Colonic mucosa (tissue), 4 donors: Measurements from ENCODE around the gene FAM131A. TPM values are rescaled to one million over a fixed set of nuclear protein-coding genes. Genes with fewer than 3 reads are reported as not detected.

ENCODE experiments used
- DNase-seq: peaks from one replicate; pipeline ENCODE4 v3.0.0-alpha.2; 2020
- H3K27ac ChIP-seq: fragments of 200-600 bp; one replicate; pipeline ENCODE4 v1.8.0; 2021
- H3K27me3 ChIP-seq: fragments of 200-600 bp; one replicate; pipeline ENCODE4 v1.8.0; 2021
- H3K36me3 ChIP-seq: fragments of 200-600 bp; one replicate; pipeline ENCODE4 v1.8.0; 2021
- H3K4me1 ChIP-seq: fragments of 200-600 bp; one replicate; pipeline ENCODE4 v1.8.0; 2021; ENCODE audit warnings: mild to moderate bottlenecking
- H3K4me3 ChIP-seq: fragments of 200-600 bp; one replicate; pipeline ENCODE4 v1.8.0; 2021
- H3K9ac ChIP-seq, 2 donors: one replicate each; pipeline ENCODE4 v1.7.0; 2013; ENCODE audit warnings: control low read depth in 2 of 2, low read depth in 2 of 2, low read length in 2 of 2
- H3K9me3 ChIP-seq: fragments of 200-600 bp; one replicate; pipeline ENCODE4 v1.8.0; 2021
- intact Hi-C: fragments of 100-400 bp; cut with DNase I; formaldehyde crosslinking; loops from one replicate; pipeline ENCODE4 v1.14.1; 2022
- total RNA-seq, 2 donors: library from RNA; stranded (reverse); fragmentation: NEBNext Ultra II Directional in 1 of 2; extraction: Animal tissue kit (Norgen Biotek cat#: 25700) in 1 of 2; gene quantifications; one replicate each; pipeline ENCODE4 v1.2.1, GENCODE V29; 2021
- TF ChIP-seq, protein P1 (sequence below): fragments of 200-600 bp; IDR thresholded peaks from one replicate; pipeline ENCODE4 v1.8.0; 2022; ENCODE audit warnings: antibody characterized with exemption, mild to moderate bottlenecking
- donor health status: healthy.
- donor health status: DM: no; HTN: no; CAD: no.
- donor health status: DM: no; HTN: no; CAD: no.

The FAM131A gene
- total RNA-seq, 2 donors from 2014 or later = 15.0 to 22.0 TPM

DNA sequence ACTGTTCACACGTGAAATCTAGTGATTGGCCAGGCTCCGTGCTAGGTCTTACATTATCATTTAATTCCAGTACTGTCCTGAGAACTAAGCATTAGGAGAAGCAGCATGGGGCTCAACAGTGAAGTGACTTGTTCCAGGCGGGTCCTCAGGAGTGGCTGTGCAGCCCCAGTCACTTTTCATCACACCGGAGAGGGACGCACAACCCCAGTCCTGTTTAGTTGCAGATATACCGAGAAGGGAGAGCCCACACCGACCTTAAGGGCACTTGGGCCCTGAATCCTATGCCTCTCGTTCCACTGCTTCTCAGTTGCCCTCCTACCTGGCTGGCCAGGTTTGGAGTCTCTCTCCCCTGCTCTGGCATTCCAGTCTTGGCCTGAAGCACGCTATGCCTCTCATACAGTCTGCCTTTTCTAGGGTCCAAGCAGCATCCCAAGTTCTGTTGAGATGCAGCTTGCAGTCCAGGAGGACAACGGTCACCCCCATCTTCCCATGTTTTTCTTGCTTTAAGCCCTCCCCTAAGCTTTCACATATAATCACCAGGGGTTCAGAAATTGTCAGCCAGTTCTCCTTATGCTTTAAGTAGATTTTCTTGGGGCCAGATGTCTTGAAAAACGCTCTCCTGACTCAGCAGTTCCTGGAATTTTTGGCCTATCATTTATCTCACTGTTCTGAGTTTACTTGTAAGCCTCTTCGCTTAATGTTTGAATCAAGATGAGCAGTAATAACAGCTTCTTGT lies 10.1 kb downstream of the FAM131A start:
- Histone ChIP-seq H3K4me1 (peaks cover 5% of the 10 kb centered on the region), H3K9ac (no peak overlapping the region)
- intact Hi-C loops = no loop called here

DNA sequence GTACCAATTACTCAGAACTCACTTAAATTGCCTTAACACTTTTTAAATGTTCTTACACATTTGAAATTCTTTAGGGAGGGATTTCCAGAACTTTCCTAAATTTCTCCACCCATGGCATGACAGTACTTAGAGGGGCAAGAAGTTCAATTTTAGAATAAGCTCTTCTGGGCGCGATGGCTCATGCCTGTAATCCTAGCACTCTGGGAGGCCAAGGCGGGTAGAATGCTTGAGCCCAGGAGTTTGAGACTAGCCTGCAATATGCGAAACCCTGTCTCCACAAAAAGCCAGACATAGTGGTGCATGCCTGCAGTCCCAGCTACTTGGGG lies 10.6 kb downstream of the FAM131A start:
- no peaks in the 10 kb centered on the region for H3K36me3 ChIP-seq
- intact Hi-C loops = no loop called here
- H3K4me1 ChIP-seq = peaks cover 5% of the 10 kb centered on the region
- no peaks in the 10 kb centered on the region for H3K9me3 ChIP-seq
- no peak overlapping the region for H3K27ac ChIP-seq
- H3K27me3 ChIP-seq = no peaks in the 10 kb centered on the region
- H3K4me3 ChIP-seq = no peak overlapping the region
- no peak overlapping the region for H3K9ac ChIP-seq
- DNase-seq = no peak
- TF ChIP-seq, protein P1, sequence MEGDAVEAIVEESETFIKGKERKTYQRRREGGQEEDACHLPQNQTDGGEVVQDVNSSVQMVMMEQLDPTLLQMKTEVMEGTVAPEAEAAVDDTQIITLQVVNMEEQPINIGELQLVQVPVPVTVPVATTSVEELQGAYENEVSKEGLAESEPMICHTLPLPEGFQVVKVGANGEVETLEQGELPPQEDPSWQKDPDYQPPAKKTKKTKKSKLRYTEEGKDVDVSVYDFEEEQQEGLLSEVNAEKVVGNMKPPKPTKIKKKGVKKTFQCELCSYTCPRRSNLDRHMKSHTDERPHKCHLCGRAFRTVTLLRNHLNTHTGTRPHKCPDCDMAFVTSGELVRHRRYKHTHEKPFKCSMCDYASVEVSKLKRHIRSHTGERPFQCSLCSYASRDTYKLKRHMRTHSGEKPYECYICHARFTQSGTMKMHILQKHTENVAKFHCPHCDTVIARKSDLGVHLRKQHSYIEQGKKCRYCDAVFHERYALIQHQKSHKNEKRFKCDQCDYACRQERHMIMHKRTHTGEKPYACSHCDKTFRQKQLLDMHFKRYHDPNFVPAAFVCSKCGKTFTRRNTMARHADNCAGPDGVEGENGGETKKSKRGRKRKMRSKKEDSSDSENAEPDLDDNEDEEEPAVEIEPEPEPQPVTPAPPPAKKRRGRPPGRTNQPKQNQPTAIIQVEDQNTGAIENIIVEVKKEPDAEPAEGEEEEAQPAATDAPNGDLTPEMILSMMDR = no peak

More for the DNA sequence above, 10.1 kb downstream of the FAM131A start:
- Histone ChIP-seq H3K27me3 (no peaks in the 10 kb centered on the region), H3K27ac (no peak overlapping the region), H3K4me3 (no peak overlapping the region), H3K9me3 (no peaks in the 10 kb centered on the region), H3K36me3 (no peaks in the 10 kb centered on the region)
- TF ChIP-seq, protein P1 = no peak
- no peak for DNase-seq

DNA sequence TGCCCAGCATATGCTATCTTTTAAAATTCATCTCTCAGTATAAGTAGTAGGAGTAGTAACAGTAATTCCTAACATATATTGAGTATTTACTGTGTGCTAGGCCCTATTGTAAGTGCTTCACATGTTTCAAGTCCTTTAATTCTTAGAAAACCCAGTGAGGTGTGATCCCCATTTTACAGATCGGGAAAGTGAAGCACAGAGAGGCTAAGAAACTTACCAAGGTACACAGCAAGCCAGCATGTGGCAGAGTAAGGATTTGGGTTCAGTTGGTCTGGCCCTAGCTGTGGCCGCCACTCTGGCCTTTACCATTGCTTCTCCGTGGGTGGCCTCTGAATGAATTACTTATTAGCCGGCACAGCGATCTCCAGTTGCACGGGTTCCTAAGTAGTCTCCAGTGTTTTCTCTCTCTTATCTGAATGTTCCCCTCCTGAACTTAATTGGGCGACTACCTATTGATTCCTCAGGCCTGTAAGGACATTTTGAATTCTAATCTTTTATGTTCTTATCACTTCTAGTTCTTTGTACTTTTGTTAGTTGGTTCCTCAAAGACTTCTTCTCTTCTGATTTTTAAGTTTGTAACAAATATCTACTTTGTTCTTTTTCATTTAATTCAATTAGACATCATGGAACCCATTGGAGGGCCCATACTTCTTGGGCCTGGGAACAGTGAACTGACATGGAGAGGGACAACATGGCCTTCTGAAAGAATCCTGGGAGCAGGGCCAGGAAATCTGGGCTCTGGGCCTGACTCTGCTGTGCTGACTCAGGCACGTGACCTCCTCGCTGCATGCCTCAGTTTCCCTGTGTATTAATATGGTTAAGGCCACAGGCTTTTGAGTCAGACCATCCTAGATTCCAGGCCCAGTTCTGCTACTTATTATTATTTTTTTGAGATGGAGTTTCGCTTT lies 12.4 kb downstream of the FAM131A start:
- intact Hi-C loops = no loop called here
- H3K27ac ChIP-seq = no peak overlapping the region
- TF ChIP-seq, protein P1 = no peak
- H3K4me1 ChIP-seq = peaks cover 5% of the 10 kb centered on the region
- no peaks in the 10 kb centered on the region for H3K27me3 ChIP-seq
- no peak for DNase-seq
- H3K9me3 ChIP-seq = no peaks in the 10 kb centered on the region
- no peaks in the 10 kb centered on the region for H3K36me3 ChIP-seq
- no peak overlapping the region for H3K9ac ChIP-seq
- H3K4me3 ChIP-seq = no peak overlapping the region

DNA sequence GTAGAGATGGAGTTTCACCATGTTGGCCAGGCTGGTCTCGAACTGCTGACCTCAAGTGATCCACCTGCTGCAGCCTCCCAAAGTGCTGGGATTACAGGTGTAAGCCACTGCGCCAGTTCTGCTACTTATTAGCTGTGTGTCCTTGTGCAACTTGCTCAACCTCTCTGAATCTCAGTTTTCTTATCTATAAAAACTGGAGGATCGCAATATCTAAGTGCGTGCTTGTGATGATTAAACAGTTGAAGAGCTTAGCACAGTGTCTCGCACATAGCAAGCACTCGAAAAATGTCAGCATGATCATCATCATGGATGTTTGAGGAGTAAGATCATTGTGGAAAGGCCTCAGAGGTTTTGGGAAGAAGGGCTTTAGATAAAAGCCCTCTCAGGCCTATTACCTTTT lies 13.2 kb downstream of the FAM131A start:
- Histone ChIP-seq H3K4me3 (no peak overlapping the region), H3K9me3 (no peaks in the 10 kb centered on the region), H3K9ac (no peak overlapping the region), H3K4me1 (peaks cover under 1% of the 10 kb centered on the region), H3K36me3 (no peaks in the 10 kb centered on the region), H3K27me3 (no peaks in the 10 kb centered on the region), H3K27ac (no peak overlapping the region)
- TF ChIP-seq, protein P1 = no peak
- intact Hi-C loops = no loop called here
- no peak for DNase-seq

DNA sequence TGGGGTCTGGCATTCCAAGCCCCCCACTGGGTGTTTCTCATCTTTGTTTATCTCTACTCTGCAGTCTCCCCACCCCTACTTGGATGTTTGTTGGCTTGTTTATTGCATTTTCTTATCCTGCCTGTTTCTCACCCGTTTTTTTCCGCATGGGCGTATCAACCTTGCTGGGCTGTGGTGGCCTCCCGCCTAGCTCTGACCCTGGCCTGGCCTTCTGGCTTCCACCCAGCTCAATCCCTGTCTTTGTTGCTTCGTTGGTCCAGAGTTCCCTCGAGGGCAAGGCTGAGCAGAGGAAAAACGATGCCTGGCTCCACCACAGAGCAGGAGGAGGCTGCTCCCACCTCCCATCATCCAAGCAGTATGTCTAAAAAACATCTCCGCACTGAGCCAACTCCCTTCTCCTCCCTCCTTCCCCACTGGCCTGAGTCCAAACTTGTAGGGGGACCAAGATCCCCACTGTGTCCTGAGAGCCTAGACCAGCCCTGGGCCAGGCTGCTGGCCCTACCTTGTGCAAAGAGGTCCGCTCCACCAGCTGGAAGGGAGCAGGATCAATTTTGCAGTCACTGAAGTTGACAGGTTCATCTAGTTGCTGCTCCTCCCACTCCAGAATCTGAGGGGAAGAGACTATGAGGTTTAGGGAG lies 14.2 kb downstream of the FAM131A start:
- intact Hi-C loops = no loop called here
- no peak overlapping the region for H3K4me3 ChIP-seq
- H3K36me3 ChIP-seq = no peaks in the 10 kb centered on the region
- no peaks in the 10 kb centered on the region for H3K27me3 ChIP-seq
- H3K27ac ChIP-seq = peak overlapping the region; percentile 83
- DNase-seq = no peak
- no peaks in the 10 kb centered on the region for H3K9me3 ChIP-seq
- peak overlapping the region in 1 of 2 donors; percentile 57 for H3K9ac ChIP-seq
- TF ChIP-seq, protein P1 = no peak
- H3K4me1 ChIP-seq = no peaks in the 10 kb centered on the region
